HEK293T (cell line): Measurements from ENCODE around the gene MLLT10.
"Not testable (repeated sequence)": the region's sequence is repeated elsewhere in the genome, so short reads cannot be mapped to it uniquely, and the experiment has no call there.

Experiments
- CTCF ChIA-PET: fragments of 350-600 bp; formaldehyde crosslinking; extraction: SDS; loops from one replicate; lab custom pipeline; 2021; ENCODE audit warnings: antibody characterized with exemption, inconsistent platforms; lab: Yijun Ruan, JAX
- POLR2A ChIA-PET: fragments of 350-600 bp; formaldehyde crosslinking; extraction: SDS; loops from one replicate; lab custom pipeline; 2020; ENCODE audit warnings: antibody characterized with exemption, inconsistent platforms; lab: Yijun Ruan, JAX
- DNase-seq: peaks from one replicate; pipeline ENCODE4 v3.0.0; 2012; ENCODE audit warnings: mixed read lengths; ENCODE audit errors: extremely low spot score
- ARNT ChIP-seq: fragments of 450-650 bp; IDR thresholded peaks from 2 replicates; pipeline ENCODE4 v1.6.1; 2017; ENCODE audit warnings: mild to moderate bottlenecking
- BHLHE40 ChIP-seq: fragments of 450-650 bp; IDR thresholded peaks from 2 replicates; pipeline ENCODE4 v1.6.1; 2016; ENCODE audit warnings: mild to moderate bottlenecking, moderate library complexity, borderline replicate concordance
- CTBP1 ChIP-seq: fragments of 450-650 bp; IDR thresholded peaks from 2 replicates; pipeline ENCODE4 v1.6.1; 2016; ENCODE audit warnings: borderline replicate concordance
- ELF4 ChIP-seq: fragments of 450-650 bp; IDR thresholded peaks from 2 replicates; pipeline ENCODE4 v1.6.1; 2017; ENCODE audit warnings: antibody characterized with exemption
- FOXA1 ChIP-seq: fragments of 450-650 bp; IDR thresholded peaks from 2 replicates; pipeline ENCODE4 v1.6.1; 2016; ENCODE audit warnings: mild to moderate bottlenecking
- FOXK2 ChIP-seq: fragments of 450-650 bp; IDR thresholded peaks from 2 replicates; pipeline ENCODE4 v1.6.1; 2016; ENCODE audit warnings: mild to moderate bottlenecking
- FOXM1 ChIP-seq: fragments of 450-650 bp; IDR thresholded peaks from 2 replicates; pipeline ENCODE4 v1.6.1; 2017; ENCODE audit warnings: mild to moderate bottlenecking, borderline replicate concordance
- HDGF ChIP-seq: fragments of 450-650 bp; IDR thresholded peaks from 2 replicates; pipeline ENCODE4 v1.6.1; 2017; ENCODE audit warnings: antibody characterized with exemption, borderline replicate concordance
- L3MBTL2 ChIP-seq: fragments of 450-650 bp; conservative IDR thresholded peaks from 2 replicates; pipeline ENCODE4 v1.6.1; 2016; ENCODE audit warnings: mild to moderate bottlenecking
- LEF1 ChIP-seq: fragments of 450-650 bp; IDR thresholded peaks from 2 replicates; pipeline ENCODE4 v1.6.1; 2017; ENCODE audit warnings: mild to moderate bottlenecking, borderline replicate concordance
- NFRKB ChIP-seq: fragments of 450-650 bp; IDR thresholded peaks from 2 replicates; pipeline ENCODE4 v1.6.1; 2016; ENCODE audit warnings: mild to moderate bottlenecking, moderate library complexity
- PKNOX1 ChIP-seq: fragments of 450-650 bp; IDR thresholded peaks from 2 replicates; pipeline ENCODE4 v1.6.1; 2016
- SP1 ChIP-seq: fragments of 450-650 bp; IDR thresholded peaks from 2 replicates; pipeline ENCODE4 v1.6.1; 2017
- SUZ12 ChIP-seq: fragments of 450-650 bp; IDR thresholded peaks from 2 replicates; pipeline ENCODE4 v1.6.1; 2016; ENCODE audit warnings: mild to moderate bottlenecking
- TARDBP ChIP-seq: fragments of 450-650 bp; IDR thresholded peaks from 2 replicates; pipeline ENCODE4 v1.6.1; 2016
- ZNF384 ChIP-seq: fragments of 450-650 bp; IDR thresholded peaks from 2 replicates; pipeline ENCODE4 v1.6.1; 2016

MLLT10 gene

GRCh38 chr10:21623291-21623690 lies 89.3 kb downstream of the MLLT10 start:
- POLR2A ChIA-PET, result no interaction called here
- no peak for DNase-seq

GRCh38 chr10:21624421-21624820 lies 90.4 kb downstream of the MLLT10 start:
- CTCF ChIA-PET, DNase-seq, POLR2A ChIA-PET: not testable (repeated sequence)

More at GRCh38 chr10:21623291-21623690, 89.3 kb downstream of the MLLT10 start:
- CTCF ChIA-PET, result no interaction called here
- TF ChIP-seq FOXM1 (no peak), ARNT (no peak), HDGF (no peak), L3MBTL2 (no peak), SUZ12 (no peak), SP1 (no peak), ELF4 (no peak), NFRKB (no peak), ZNF384 (no peak), CTBP1 (no peak), PKNOX1 (no peak), FOXK2 (no peak)

- ChIA-PET CTCF (no interaction called here), POLR2A (no interaction called here)
- no peak for DNase-seq
- TF ChIP-seq ZNF384, result no peak
- no peak for TF ChIP-seq TARDBP
- no peak for TF ChIP-seq ELF4
- no peak for TF ChIP-seq PKNOX1
- no peak for TF ChIP-seq LEF1
- no peak for TF ChIP-seq FOXM1
- no peak for TF ChIP-seq NFRKB
- no peak for TF ChIP-seq FOXK2
- TF ChIP-seq ARNT, result no peak
- TF ChIP-seq HDGF, result no peak
- TF ChIP-seq BHLHE40, result no peak
Measured at GRCh38 chr10:21624951-21625350, 90.9 kb downstream of the MLLT10 start.

- TF ChIP-seq ELF4 (no peak), TARDBP (no peak), FOXK2 (no peak), SP1 (no peak), PKNOX1 (no peak), ZNF384 (no peak), LEF1 (no peak)
- CTCF ChIA-PET, result no interaction called here
- POLR2A ChIA-PET, result interaction anchor here (0.6 kb wide), 1 partner anchor 8 kb away, joined by 3 read pairs; no protein-coding TSS in a partner anchor
- DNase-seq, result no peak
Measured at GRCh38 chr10:21625623-21626229, 91.7 kb downstream of the MLLT10 start.

- DNase-seq, result no peak
- TF ChIP-seq ZNF384, result no peak
- TF ChIP-seq PKNOX1, result no peak
- TF ChIP-seq SP1, result no peak
- TF ChIP-seq LEF1, result no peak
- no peak for TF ChIP-seq ELF4
- TF ChIP-seq FOXM1, result no peak
- TF ChIP-seq NFRKB, result no peak
- TF ChIP-seq HDGF, result no peak
- TF ChIP-seq FOXK2, result no peak
- no peak for TF ChIP-seq CTBP1
- no peak for TF ChIP-seq L3MBTL2
- POLR2A ChIA-PET, result no interaction called here
- CTCF ChIA-PET, result no interaction called here
Measured at GRCh38 chr10:21626457-21627161, 92.6 kb downstream of the MLLT10 start.

GRCh38 chr10:21627331-21627730 lies 93.3 kb downstream of the MLLT10 start:
- no peak for TF ChIP-seq L3MBTL2
- no peak for TF ChIP-seq FOXM1
- no peak for TF ChIP-seq FOXK2
- no peak for TF ChIP-seq CTBP1
- no peak for TF ChIP-seq TARDBP
- TF ChIP-seq ARNT, result no peak
- no peak for TF ChIP-seq NFRKB
- no peak for TF ChIP-seq SUZ12
- no peak for TF ChIP-seq FOXA1
- no peak for TF ChIP-seq LEF1
- TF ChIP-seq PKNOX1, result no peak
- TF ChIP-seq SP1, result no peak
- TF ChIP-seq BHLHE40, result no peak
- no peak for TF ChIP-seq ZNF384
- no peak for TF ChIP-seq HDGF
- TF ChIP-seq ELF4, result no peak
- CTCF ChIA-PET, result interaction anchor here (0.6 kb wide), 1 partner anchor 14 kb away, joined by 6 read pairs; no protein-coding TSS in a partner anchor
- DNase-seq, result no peak
- POLR2A ChIA-PET, result no interaction called here
